ENCODE data around the gene HADH.

The HADH gene

DNA sequence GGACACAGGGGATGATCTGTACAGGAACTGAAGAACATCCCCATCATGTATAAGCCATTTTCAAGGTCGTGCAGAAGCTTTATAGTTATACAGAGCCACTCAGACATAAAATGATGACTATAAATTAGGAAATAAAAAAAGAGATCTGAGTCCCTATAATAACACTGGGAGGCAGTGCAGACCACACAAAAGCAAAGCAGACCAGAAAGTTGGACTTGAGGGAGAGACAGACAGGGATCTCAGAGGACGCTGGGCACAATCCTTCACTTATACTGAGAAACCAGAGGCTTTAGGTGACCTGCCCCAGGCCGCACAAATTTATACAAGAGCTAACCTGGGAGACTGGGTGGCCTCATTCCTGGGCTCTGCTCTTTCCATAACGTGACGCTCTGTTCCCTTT, 70.5 kb downstream of the HADH start:
- no peak for DNase-seq

DNA sequence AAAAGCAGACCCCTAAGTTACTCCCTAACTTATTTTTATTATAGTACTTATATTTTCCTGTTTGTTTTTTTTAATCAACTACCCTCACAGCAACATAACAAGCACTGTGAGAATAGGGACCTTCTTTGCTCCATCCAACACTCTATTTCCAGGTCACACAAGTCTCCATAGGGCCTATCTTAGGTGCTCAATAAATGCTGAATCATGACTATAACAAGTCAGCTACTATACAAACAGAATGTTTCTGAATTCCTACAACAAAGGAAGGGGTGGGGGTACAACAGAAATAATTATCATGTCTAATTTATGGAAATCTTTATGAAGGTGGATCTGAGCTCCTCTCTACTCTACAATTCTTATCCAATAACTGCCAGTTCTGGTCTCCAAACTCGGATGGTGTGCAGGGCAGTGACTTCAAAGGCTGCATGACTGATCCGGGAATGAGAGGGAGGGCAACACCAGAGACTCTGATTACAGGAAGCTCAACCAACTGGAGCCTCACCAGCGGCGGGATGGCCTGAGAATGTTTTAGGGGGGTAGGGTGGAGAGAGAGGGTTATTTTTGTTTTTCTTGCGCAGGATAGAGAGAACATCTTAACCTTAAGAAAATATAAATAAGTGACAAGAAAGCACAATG, 71.1 kb downstream of the HADH start:
- no peak for DNase-seq

DNA sequence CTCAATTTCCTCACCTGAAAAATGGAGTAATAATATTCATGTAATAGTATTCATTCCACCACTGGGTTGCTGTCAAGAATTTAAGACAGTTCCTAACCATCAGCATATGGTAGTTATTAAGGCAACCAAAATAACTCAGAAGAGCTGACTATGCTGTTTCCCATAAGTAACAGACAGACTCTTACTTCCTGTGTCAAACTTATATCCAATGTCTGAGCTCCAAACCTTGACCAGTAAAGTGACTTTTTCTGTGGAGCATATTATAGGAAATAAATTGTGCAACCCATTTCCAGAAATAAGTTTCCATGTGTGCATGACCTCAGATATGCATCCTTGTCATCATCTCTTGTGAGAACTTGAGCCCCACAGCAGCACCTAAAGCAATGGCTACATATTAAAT, 78.8 kb downstream of the HADH start:
- DNase-seq, result no peak

DNA sequence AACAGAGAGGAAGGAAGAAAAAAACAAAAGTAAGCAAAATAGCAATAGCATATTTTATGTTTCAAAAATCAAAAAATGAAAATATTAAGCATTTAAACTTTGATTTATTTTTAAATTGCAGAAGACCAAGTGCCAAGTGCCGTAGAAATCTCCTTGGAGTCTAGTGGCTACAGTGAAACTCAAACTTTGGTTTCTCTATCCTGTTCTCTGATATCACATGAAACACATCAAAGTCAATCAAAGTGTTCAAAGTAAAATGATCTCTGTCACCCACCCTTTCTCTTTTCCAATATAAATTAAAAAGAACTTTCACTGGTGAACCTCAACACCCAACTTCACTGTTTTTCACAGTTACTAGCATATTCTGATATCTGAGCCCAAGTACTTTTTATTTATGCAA, 81.1 kb downstream of the HADH start:
- DNase-seq, result no peak

DNA sequence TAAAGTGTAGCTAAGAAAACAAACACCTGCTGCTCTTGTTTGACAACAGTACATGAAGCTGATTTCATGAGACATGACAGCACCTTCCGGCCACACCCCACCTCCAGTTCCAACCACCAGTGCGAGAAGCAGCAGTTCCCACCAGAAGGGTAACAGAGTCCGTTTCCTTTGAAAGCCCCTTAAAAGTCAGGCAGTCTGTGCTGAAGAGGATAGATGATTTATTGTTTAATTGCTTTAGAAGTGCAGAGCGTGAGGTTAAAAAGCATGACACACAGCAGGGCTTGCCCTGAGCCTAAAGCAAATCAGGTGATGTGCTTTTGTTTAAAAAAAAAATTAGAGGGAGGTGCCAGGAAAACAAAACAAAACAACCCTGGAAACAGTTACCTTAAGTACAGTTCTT, 82.6 kb downstream of the HADH start:
- DNase-seq, result no peak

DNA sequence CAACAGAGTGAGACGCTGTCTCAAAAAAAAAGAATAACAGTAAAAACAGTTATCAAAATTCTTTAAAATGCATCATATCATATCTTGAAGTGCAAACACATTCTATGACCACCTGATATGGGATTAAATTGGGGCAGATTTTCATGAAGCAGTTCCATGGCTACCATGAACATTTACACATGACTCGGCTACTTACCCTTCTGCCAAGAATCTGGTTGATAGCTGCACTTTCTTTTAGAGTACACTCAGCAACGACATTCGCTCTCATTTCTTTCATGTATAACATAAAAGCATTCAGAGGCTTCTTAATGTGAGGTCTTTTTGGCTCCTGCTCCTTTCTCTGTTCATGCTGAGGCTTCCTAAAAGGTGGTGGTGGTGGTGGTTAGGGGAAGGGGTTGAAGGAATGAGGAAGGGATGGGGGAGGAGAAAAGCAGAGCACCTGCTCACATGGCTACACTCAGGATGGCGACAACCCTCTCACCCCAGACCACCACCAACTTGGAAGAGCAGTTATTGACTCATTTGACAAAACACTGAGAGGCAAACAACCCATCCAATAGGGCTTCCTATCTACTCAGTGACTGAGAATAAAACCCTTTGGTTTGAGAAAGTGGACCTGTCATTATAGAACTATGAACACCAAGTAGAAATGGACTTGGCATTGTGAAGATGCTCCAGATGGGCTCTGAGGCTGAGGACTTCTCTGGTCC, 88.5 kb downstream of the HADH start:
- no peak for DNase-seq

DNA sequence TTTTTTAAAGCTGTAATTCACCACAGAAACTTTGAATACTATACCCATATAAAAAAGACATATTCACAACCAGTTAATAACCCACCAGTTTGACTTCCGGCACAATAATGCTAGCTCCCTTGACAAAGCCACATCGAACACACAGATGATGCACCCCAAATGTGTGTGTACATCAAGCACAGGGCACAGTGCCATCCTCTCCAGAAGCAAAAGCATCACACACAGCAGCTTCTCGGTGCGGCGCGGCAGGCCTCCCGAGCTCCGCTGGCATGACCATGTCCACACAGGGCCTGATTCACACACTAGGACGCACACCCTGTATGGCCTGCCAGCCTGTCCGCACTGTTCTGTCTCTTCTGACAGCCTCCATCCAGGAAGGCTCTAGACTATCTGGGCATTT, 91.1 kb downstream of the HADH start:
- DNase-seq, result no peak

DNA sequence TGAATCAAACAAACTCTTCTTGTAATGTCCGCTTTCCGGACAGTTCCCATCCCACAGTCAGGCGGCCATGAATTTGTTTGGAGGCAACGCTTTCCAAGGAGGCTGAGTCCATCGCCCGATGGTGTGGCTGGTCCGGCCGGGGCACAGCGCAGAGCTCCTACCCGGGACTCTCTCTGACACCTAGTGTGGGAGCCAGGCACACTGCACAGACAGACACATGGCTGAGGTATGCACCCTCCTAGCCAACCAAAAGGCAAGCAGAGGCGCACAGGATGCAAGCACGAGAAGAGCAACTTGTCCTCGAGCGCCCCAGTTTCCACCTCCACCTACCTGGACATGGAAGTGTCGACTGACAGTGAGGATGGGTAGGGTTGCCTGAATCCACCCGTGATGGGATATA, 91.6 kb downstream of the HADH start:
- no peak for DNase-seq
